ENCODE measurements around the gene CERCAM.
"Not testable (repeated sequence)": the region's sequence is repeated elsewhere in the genome, so short reads cannot be mapped to it uniquely, and the experiment has no call there.

GRCh38 chr9:128446505-128446904, 25.8 kb downstream of the CERCAM start:
- not testable (repeated sequence) for TF ChIP-seq CTCF (conservative IDR thresholded peaks at IDR 0.05; ENCODE audit: low read depth, low read length); SMC3 (IDR thresholded peaks at IDR 0.05; ENCODE audit: low read depth, low read length); CEBPB (IDR thresholded peaks at IDR 0.05; ENCODE audit: low read depth, low read length); POLR2A (IDR thresholded peaks at IDR 0.05; ENCODE audit: low read depth, low read length)

Measured in IMR-90 (cell line).